SIG-M5 treated with dmso at 0.1 percent for 504 hours (cell line): ENCODE measurements around the gene GTF2F1.
A peak's percentile ranks its signal among the peaks of the same experiment; 100 is the strongest.
"Not testable (repeated sequence)": the region's sequence is repeated elsewhere in the genome, so short reads cannot be mapped to it uniquely, and the experiment has no call there.

Experiments used
- DNase-seq: peaks from one replicate; lab custom pipeline; 2025; ENCODE audit not compliant: unreplicated experiment; lab: John Stamatoyannopoulos, UW

GTF2F1 gene, protein sequence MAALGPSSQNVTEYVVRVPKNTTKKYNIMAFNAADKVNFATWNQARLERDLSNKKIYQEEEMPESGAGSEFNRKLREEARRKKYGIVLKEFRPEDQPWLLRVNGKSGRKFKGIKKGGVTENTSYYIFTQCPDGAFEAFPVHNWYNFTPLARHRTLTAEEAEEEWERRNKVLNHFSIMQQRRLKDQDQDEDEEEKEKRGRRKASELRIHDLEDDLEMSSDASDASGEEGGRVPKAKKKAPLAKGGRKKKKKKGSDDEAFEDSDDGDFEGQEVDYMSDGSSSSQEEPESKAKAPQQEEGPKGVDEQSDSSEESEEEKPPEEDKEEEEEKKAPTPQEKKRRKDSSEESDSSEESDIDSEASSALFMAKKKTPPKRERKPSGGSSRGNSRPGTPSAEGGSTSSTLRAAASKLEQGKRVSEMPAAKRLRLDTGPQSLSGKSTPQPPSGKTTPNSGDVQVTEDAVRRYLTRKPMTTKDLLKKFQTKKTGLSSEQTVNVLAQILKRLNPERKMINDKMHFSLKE

DNA sequence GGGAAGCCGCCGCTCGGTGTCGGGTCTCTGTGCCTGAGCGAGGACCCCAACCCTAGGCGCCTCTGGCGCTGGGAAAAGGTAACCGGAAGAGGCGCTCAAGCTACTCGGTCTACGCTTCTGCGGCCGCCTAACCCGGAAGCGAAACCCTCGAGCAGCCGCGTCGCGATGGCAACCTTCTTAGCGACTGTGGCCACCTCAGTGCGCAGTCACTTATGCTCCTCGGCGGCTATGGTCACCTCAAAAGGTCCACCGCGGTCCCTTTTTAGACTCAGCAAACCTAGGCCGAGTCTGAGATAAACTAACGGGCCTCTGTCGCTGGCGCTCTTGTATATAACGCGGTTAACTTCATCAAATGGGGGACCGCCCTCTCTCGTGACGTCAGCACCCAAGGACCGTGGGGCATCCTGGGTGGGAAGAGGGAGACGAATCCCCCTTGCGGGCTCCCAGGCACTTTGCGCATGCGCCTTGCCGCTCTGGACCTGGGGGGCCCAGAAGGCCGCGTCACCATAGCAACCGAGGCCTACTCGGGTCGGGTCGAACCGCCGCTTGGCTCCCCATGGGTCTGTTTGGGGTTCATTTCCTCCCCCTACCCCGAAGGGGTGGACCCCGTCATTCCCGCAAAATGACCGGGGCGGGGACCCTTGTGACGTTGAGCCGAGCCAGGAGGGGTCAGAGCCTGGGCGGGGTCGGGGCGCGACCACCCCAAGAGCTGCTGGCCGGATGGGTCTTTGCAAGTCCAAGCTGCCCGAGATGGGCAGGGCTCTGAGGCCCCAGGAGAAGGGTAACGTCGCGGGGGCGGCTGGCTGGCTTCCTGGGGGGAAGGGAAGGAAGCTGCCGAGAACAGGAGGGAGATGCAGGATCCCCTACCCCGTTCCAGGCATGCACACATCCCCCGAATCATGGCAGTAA, at the start of gene GTF2F1:
Gene GTF2F1 (minus strand): TSS at position 91 of the 909 bp plus-strand sequence. CDS start 169 bp downstream, outside the sequence.
- DNase-seq: peak; percentile 84

DNA sequence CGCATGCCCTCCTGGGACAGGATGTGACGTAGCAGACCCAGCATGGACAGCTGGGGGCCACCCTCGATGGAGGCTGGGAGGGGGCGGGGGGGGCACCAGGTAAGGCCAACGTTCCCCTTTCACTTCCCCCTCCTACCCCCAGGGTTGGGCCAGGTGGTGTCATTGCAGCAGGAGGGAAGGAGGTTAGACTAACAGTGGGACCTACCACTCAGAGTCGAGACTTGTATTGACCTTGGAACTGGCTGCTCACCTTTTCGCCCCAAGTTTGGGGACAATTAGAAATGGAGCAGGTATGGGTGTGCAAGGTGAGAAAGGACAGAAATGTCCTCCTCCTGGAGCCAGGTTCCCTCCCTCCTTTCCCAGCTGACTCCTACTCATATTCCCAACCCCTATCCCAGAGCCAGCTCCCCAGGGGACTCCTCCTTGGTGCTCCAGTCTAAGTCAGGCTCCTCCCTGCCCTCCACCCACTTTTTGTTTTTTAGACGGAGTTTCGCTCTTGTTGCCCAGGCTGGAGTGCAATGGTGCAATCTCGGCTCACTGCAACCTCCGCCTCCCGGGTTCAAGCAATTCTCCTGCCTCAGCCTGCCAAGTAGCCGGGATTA, 49.2 kb upstream of the GTF2F1 start:
- DNase-seq: no peak

DNA sequence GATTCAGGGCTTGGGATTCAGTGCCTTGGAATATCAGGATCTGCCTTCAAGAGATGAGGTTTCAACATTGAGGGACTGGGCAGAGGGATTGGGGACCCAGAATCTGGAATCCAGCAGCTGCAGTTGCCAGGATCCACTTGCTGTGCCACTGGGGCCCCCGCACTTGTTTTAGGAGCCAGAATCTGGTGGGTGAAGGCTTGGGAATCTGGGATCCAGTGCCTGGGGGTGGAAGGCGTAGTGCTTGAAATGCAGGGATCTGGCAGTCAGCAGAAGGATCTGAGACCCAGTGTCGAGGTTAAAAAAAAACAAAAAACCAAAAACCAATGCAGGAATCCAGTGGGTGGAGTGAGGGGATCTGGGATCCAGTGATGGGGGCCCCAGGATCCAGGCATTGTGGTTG, 47.9 kb upstream of the GTF2F1 start:
- DNase-seq: no peak

DNA sequence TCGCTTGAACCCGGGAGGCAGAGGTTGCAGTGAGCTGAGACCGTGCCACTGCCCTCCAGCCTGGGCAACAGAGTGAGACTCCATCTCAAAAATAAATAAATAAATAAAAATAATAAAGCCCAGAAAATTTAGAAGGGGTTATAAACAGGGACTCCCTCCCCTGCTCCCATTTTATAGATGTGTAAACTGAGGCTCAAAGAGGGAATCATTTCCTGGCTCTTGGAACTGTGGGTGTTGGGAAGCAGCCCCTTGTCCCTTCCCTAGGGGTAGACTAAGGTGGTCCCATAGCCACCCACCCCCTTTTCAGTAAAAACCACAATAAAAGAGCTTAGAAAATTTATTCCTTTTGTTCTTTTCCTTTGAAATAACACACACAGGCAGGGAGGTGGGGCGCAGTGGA, 46.8 kb upstream of the GTF2F1 start:
- DNase-seq: no peak

DNA sequence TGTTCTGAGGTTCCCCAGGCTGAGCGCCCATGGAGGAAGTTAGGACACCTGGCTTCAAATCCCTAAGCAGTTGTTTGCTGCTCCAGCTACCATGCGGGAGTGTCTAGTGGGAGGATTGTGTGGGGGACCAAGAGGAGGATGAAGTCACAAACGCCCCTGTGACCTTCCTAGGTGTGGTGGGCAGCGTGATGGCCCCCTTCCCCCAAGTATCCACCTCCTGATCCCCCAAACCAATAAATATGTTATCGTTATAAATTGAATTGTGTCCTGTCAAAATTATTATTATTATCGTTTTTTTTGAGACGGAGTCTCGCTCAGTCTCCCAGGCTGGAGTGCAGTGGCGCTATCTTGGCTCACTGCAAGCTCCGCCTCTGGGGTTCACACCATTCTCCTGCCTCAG, 40.7 kb upstream of the GTF2F1 start, which contains the start of gene SLC25A41:
Gene SLC25A41 (minus strand): TSS at position 101 of the 400 bp plus-strand sequence. CDS start 70 bp downstream, at position 31.
- no peak for DNase-seq

DNA sequence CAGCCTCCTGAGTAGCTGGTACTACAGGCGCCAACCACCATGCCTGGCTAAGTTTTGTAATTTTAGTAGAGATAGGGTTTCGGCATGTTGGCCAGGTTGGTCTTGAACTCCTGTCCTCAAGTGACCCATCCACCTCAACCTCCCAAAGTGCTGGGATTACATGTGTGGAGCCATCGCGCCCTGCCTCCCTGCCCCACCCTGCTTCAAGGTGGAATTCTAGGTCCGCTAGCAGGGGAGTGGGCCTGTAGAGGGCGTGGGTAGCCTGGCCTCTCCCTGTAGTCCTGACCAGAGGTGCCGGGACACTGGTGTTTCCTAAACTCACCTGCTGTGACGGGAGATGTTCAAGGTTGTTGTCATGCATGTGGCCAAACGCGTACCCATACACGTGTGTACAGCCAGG, 40.2 kb upstream of the GTF2F1 start:
- no peak for DNase-seq

DNA sequence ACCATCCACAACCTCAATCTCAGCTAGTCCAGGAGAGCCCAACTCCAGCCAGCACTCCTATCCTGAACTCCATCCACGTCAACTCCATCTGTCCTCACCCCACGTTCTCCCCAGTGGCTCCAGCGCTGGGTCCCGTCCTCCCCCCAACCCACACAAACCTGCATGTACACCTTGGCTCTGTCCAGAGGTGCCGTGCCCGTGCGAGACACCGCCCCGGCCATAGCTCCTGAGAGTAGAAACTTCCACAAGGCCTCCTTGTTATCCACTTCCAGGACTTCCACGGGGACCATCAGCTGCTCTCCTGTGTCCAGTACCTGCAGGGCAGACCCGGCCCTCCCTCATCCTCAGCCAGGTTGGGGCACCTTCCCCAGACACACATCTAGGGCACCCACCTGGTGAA, 38.9 kb upstream of the GTF2F1 start:
- no peak for DNase-seq

DNA sequence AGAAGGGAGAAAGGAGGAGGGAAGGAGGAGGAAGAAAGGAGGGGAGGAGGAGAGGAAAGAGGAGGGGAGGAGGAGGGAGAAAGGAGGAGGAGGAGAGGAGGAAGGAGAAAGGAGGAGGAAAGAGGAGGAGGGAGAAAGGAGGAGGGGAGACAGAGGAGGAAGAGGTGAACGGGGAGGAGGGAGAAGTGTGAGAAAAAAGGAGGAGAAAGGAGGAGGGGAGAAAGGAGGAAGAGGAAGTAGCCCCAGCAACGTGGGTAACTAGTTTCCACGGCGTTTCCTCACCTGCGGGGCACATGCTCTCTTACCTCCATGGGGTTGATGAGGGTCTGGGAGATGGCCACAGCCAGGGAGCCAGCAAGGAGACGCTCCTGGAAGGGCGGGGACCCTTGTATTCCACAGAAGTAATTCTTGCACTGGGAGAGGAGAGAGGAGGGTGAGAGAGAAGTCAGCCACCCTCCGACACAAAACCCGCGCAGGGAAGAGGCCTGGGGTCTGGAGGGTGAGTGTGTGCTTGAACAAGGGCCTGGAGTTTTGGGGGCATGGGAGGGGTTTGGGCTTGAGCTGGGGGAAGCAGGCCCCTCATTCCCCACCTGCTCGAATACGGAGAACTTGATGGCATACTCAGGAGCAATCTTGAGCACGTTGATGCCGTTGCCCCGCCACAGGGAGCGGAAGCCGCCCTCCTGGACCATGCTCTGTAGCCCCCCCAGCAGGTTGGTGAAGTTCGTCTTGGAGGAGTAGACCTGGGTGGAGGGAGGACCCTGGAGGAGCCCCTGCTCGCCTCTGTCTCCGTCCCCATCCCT, 36.7 kb upstream of the GTF2F1 start:
- DNase-seq: peak; percentile 60

DNA sequence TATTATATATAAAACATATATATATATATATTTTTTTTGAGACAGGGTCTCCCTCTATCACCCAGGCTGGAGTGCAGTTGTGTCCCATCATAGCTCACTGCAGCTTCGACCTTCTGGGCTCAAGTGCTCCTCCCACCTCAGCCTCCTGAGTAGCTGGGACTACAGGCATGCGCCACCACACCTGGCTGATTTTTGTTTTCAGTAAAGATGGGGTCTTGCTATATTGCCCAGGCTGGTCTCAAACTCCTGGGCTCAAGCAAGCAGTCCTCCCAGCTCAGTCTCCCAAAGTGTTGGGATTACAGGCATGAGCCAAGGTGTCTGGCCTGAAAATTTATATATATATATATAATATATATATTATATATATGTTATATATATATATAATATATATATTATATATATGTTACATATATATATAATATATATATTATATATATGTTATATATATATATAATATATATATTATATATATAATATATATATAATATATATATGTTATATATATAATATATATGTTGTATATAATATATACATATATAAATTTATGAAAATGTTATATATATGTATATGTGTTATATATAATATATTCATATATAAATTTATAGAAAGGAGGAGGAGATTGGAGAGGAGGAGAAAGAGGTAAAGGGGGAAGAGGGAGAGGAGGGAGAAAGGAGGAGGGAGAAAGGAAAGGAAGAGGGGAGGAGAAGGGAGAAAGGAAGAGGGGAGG, 35.9 kb upstream of the GTF2F1 start:
- DNase-seq: not testable (repeated sequence)

DNA sequence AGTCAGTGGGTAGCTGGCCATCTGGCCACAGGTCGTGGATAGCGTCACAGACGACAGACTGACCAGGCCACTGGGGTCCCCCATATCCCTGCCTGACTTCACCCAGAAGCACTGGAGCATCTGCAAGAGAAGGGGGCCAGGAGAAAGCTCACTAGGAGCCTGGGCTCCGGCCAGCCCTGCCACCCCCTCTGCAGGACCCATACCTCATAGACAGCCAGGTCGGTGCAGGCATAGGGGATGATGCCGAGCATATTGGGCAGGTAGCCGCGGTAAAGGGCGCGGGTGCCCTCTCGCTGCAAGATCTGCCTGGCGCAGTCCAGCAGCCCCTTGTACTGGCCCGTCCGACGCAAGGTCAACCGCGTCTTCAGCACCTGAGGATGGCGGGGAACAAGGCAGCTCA, 34.2 kb upstream of the GTF2F1 start:
- DNase-seq: no peak

DNA sequence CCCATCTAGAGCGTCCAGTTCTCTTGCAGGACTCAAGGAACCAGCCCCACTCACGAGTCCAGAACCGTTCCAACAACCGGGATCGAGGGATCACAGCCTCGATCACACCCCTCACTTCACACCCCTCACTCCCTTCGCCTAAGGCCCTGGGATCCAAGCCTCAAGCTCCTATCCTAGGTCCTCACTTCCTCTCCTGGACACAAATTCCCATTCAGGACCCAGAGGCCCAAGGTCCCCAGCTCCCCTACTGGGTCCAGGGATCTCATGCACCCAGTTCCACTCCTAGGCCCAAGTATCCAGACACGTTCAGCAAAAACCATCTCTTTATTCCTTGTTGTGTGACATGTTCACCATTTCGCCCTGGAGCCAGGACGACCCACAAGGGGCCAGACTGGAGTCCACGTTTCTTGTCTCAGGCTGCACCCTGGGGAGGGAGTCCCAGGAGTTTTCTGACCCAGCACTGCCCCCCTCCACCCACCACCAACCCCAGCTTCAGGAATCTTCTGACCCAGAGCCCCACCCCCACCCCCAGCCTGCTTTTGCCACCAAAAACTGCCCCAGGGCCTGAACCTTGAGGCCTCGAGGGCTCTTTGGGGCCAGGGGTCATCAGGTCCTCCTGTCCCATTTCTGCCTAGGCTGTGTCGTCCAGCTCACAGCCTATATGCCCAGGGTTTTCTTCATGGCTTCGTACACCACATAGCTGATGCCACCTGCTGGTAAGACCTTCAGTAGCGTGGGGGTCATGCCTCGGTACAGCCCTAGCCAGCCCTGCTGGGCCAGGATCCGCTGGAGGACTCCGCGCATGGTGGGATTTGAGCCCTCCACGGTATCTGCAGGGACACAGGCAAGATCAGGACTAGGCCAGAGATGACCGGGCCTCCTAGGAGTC, 33.0 kb upstream of the GTF2F1 start:
- no peak for DNase-seq

DNA sequence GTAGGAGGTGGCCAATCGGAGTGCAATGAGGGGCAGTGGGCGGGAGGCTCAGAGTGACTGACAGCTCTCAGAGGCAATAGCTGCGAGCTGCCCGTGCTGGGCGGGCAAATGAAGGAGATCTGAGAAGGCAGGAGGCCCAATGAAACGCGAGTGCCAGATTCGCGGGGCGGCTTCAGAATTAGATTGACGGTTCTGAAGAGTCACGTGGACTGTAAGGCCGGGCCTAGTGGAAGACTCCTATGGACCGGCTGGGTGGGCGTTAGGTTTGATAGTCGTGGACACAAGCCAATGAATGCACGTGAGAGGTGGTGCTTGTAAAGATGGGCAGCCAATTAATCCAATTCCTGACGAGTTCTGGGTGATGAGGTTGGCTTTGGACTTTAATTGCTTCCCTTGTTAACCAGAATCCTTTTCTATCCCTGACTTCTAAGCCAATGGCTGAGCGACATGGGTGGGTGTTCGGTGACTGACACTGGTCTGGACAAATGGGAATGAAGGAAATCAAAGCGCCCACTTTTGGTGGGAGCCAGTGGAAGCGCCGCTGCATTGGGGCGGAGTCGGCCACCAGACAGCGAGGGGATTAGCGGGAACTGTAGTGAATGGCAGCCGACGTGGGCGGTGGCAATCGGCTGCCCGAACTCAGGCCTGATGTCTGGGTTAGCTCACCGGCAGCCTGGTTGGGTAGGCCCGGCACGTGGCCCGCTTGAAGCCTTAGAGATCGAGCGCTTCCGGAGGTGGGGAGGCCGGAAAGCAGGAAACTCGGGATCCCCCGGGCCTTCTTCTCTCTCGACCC, 32.2 kb upstream of the GTF2F1 start:
- DNase-seq: peak; percentile 100

DNA sequence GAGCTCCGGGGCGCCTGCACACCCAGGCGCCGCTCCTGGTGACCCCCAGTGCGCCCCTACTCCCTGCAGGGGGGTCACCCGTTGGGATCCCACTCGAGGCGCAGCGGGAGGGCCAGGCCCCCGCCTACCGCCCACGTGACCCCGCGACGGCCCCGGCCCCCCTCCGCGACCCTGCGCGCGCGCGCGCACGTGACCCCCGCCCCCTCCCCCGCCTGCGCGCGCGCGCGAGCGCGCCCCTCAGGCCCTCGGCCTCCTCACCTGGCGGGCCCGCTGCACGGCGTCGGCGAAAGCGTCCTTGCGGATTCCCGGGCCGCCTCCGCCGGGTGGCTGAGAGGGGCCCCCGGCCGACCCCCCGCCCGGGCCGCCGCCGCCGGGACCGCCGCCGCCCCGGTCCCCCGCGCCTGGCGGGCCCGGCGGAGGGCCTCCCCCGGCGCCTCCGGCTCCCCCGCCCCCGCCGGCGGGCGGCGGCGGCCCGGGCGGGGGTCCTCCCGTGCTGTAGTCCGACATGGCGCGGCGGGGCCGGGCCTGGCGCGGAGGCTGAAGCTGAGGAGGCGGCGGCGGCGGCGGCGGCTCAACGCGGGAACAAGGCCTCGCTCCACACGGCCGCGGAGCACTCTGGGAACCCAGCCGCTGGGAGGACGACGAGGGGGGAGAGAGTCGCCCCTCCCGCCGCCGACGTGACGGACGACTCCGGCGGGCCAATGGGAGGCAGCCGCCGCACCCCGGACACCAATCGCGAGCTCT, 31.4 kb upstream of the GTF2F1 start, which contains the start of gene KHSRP:
Gene KHSRP (minus strand): TSS at position 617 of the 744 bp plus-strand sequence. CDS start 110 bp downstream, at position 507.
- no peak for DNase-seq

DNA sequence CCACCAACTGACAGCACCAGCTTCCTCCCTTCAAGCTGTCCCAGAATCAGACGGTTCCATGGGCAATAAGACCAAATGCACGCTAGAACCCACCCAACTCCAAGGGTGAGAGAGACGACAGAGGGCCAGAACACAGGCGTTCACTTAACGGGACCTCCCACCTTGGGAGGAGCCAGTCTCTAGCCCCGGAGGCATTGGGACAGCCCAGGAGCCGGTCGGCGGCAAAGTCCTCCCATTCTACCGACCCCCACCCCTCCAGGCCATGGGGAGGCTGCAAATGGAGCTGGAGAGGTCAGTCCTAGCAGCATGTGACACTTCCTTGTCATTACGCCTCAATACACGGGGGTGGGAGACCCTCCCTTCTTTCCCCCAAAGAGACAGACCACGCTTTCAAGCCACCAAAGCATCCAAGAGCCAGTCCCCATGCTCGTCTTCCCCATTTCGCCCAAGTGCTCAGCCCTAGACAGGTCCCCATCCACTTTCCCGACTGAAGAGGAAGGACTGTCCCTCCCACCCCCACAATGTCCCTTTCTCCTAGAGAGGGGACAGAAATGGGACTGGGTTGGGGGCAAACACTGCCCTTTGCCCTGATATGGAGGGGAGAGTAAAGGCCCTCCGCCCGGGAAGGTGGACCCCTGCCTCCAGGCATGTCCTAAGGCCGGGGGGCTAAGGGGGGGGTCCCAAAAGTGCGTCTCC, 30.7 kb upstream of the GTF2F1 start:
- peak; percentile 16 for DNase-seq

DNA sequence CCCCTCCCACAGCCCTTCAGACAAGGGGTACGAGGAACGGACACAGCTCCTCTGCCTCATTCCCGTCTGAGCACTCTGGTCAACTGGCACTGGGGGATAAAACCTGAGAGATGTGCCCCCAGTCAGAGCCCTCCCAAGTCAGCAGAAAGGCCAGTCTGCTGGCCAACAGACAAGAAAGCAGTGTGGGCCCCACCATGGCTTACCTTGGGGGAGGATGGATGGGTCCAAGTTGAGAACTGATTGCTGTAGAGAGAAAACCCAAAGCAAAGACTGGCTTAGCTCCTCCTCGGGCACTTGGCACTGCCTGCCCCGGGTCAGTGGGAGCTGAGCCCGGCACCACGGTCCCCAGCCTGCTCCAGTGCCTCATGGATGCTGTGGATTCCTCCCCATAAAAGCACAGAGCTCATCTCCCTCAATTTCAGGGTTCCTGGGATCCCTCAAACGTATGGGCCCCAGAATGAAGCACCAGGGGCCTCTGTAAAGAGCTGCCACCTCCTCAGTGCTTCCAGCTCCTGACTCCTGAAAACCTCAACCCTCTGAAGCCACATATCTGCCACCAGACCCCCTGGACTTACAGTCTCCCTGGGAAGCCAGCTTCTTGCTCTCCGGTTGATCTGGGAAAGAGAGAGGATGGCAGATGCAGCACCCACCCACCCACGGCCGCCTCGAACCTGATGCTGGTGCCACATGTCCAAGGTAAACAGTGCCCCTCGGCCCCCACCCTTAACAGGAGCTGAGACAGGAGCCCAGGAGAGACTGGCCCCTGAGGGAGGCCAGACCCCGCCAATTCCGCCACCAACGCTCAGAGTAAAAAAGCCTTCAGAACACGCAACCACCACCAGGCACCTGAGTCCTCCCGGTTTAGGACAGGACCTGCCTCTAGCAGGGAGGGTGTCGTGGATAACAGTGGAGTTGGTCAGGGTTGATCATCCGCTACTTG, 28.4 kb upstream of the GTF2F1 start:
- no peak for DNase-seq
